ENCODE measurements around the gene MFSD12. TPM values are rescaled to one million over a fixed set of nuclear protein-coding genes. Genes with fewer than 3 reads are reported as not detected.

MFSD12 gene
- total RNA-seq, 1 donor from 2014 or later: 154 TPM

- Histone ChIP-seq H3K27me3 (ENCODE audit: control insufficient read depth, insufficient read depth, low read length) (peaks cover 5% of the 10 kb centered on the region), H3K36me3 (ENCODE audit: control insufficient read depth, insufficient read depth, low read length) (no peaks in the 10 kb centered on the region), H3K4me3 (ENCODE audit: low read depth, low read length) (no peak overlapping the region)
- DNase-seq (ENCODE audit: low read depth): peak; percentile 69
- TF ChIP-seq, protein P1, sequence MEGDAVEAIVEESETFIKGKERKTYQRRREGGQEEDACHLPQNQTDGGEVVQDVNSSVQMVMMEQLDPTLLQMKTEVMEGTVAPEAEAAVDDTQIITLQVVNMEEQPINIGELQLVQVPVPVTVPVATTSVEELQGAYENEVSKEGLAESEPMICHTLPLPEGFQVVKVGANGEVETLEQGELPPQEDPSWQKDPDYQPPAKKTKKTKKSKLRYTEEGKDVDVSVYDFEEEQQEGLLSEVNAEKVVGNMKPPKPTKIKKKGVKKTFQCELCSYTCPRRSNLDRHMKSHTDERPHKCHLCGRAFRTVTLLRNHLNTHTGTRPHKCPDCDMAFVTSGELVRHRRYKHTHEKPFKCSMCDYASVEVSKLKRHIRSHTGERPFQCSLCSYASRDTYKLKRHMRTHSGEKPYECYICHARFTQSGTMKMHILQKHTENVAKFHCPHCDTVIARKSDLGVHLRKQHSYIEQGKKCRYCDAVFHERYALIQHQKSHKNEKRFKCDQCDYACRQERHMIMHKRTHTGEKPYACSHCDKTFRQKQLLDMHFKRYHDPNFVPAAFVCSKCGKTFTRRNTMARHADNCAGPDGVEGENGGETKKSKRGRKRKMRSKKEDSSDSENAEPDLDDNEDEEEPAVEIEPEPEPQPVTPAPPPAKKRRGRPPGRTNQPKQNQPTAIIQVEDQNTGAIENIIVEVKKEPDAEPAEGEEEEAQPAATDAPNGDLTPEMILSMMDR (IDR thresholded peaks at IDR 0.05; ENCODE audit: insufficient read depth, low read length, poor library complexity, severe bottlenecking): no peak
Observed at GRCh38 chr19:3580156-3580934, 23.0 kb upstream of the MFSD12 start.

DNA sequence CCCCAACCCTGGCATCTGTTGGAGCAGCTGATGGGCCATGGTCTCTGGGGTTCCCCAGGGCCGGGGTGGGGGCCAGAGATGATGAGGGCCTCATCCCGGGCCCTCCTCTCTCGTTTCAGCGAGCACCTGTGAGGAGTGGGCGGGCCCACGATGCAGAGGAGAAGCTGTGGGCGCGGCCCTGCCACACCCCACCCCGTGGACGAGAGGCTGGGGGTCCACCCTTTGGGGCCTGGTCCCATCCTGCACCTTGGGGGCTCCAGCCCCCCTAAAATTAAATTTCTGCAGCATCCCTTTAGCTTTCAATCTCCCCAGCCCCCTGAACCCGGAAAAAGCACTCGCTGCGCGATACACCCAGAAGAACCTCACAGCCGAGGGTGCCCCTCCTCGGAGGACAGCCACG lies 21.0 kb upstream of the MFSD12 start:
- no peaks in the 10 kb centered on the region for H3K36me3 ChIP-seq (ENCODE audit: control insufficient read depth, insufficient read depth, low read length)
- no peak for DNase-seq (ENCODE audit: low read depth)
- H3K27me3 ChIP-seq (ENCODE audit: control insufficient read depth, insufficient read depth, low read length): no peaks in the 10 kb centered on the region
- TF ChIP-seq, protein P1 (IDR thresholded peaks at IDR 0.05; ENCODE audit: insufficient read depth, low read length, poor library complexity, severe bottlenecking): no peak
- H3K4me3 ChIP-seq (ENCODE audit: low read depth, low read length): no peak overlapping the region

- Histone ChIP-seq H3K27me3 (ENCODE audit: control insufficient read depth, insufficient read depth, low read length) (no peaks in the 10 kb centered on the region), H3K36me3 (ENCODE audit: control insufficient read depth, insufficient read depth, low read length) (no peaks in the 10 kb centered on the region), H3K4me3 (ENCODE audit: low read depth, low read length) (no peak overlapping the region)
- no peak for DNase-seq (ENCODE audit: low read depth)
- TF ChIP-seq, protein P1 (IDR thresholded peaks at IDR 0.05; ENCODE audit: insufficient read depth, low read length, poor library complexity, severe bottlenecking): no peak
Observed at GRCh38 chr19:3577723-3578344, 20.4 kb upstream of the MFSD12 start.

- TF ChIP-seq, protein P1 (IDR thresholded peaks at IDR 0.05; ENCODE audit: insufficient read depth, low read length, poor library complexity, severe bottlenecking): no peak
- Histone ChIP-seq H3K36me3 (ENCODE audit: control insufficient read depth, insufficient read depth, low read length) (no peaks in the 10 kb centered on the region), H3K27me3 (ENCODE audit: control insufficient read depth, insufficient read depth, low read length) (no peaks in the 10 kb centered on the region), H3K4me3 (ENCODE audit: low read depth, low read length) (no peak overlapping the region)
- DNase-seq (ENCODE audit: low read depth): no peak
Observed at GRCh38 chr19:3576696-3577443, 19.5 kb upstream of the MFSD12 start.

- no peaks in the 10 kb centered on the region for H3K36me3 ChIP-seq (ENCODE audit: control insufficient read depth, insufficient read depth, low read length)
- H3K27me3 ChIP-seq (ENCODE audit: control insufficient read depth, insufficient read depth, low read length): no peaks in the 10 kb centered on the region
- TF ChIP-seq, protein P1 (IDR thresholded peaks at IDR 0.05; ENCODE audit: insufficient read depth, low read length, poor library complexity, severe bottlenecking): no peak
- H3K4me3 ChIP-seq (ENCODE audit: low read depth, low read length): no peak overlapping the region
- no peak for DNase-seq (ENCODE audit: low read depth)
Observed at GRCh38 chr19:3575949-3576673, 18.7 kb upstream of the MFSD12 start.

Measured in kidney epithelial cell (primary cell).